ENCODE measurements around the gene OSCP1. TPM values are rescaled to one million over a fixed set of nuclear protein-coding genes. Genes with fewer than 3 reads are reported as not detected.
A peak's percentile ranks its signal among the peaks of the same experiment; 100 is the strongest.
"Not testable (repeated sequence)": the region's sequence is repeated elsewhere in the genome, so short reads cannot be mapped to it uniquely, and the experiment has no call there.

OSCP1 gene
- total and polyA plus RNA-seq, 8 donors, result 3.3 to 9.8 (median 4.8) TPM

- no peak for FAIRE-seq
- no peak for ATAC-seq
Measured at GRCh38 chr1:36492491-36492890, 42.2 kb upstream of the OSCP1 start.

GRCh38 chr1:36489258-36490051 is 39.2 kb upstream of the OSCP1 start:
- DNase-seq; ATAC-seq; H3K27me3 ChIP-seq; H3K36me3 ChIP-seq; H3K9me3 ChIP-seq; H3K4me3 ChIP-seq; intact Hi-C loops (cut with DNase I); FAIRE-seq; H3K27ac ChIP-seq: not testable (repeated sequence)
- 65 to 71% methylated on average over 10 of the region's 10 CpGs for WGBS, 2 donors
- H3K4me1 ChIP-seq, result peaks cover 0 to 10% (median 0%) of the 10 kb centered on the region in 3 donors

More at GRCh38 chr1:36492491-36492890, 42.2 kb upstream of the OSCP1 start:
- peaks cover 0 to 2% (median 0%) of the 10 kb centered on the region in 3 donors for H3K4me1 ChIP-seq
- no peak overlapping the region for H3K27ac ChIP-seq
- DNase-seq, result no peak
- 53 to 71% methylated on average over 9 of the region's 9 CpGs for WGBS, 2 donors
- TF ChIP-seq CTCF (IDR thresholded peaks at IDR 0.05), result no peak
- H3K27me3 ChIP-seq, result no peaks in the 10 kb centered on the region
- intact Hi-C loops (cut with DNase I), result no loop called here
- no peak overlapping the region for H3K4me3 ChIP-seq
- H3K9me3 ChIP-seq, result no peaks in the 10 kb centered on the region
- no peaks in the 10 kb centered on the region for H3K36me3 ChIP-seq

GRCh38 chr1:36487906-36488305 is 37.7 kb upstream of the OSCP1 start:
- Histone ChIP-seq H3K9me3 (no peaks in the 10 kb centered on the region), H3K4me1 (peaks cover 0 to 10% (median 0%) of the 10 kb centered on the region in 3 donors), H3K27ac (peak overlapping the region in 1 of 4 donors; percentile 71), H3K36me3 (no peaks in the 10 kb centered on the region), H3K27me3 (no peaks in the 10 kb centered on the region), H3K4me3 (no peak overlapping the region)
- no peak for TF ChIP-seq CTCF (IDR thresholded peaks at IDR 0.05)
- ATAC-seq (no peak), DNase-seq (no peak), FAIRE-seq (no peak)
- WGBS, 2 donors, result 86 to 89% methylated on average over 3 of the region's 3 CpGs
- intact Hi-C loops (cut with DNase I), result no loop called here

GRCh38 chr1:36487336-36487725 is 37.1 kb upstream of the OSCP1 start:
- DNase-seq; H3K27me3 ChIP-seq; ATAC-seq; H3K36me3 ChIP-seq; H3K9me3 ChIP-seq; FAIRE-seq; intact Hi-C loops (cut with DNase I); H3K4me3 ChIP-seq: not testable (repeated sequence)
- H3K27ac ChIP-seq, result peak overlapping the region in 2 of 4 donors; percentile 71 to 79
- 95 to 98% methylated on average over 9 of the region's 9 CpGs for WGBS, 2 donors
- peaks cover 0 to 10% (median 0%) of the 10 kb centered on the region in 3 donors for H3K4me1 ChIP-seq

- Histone ChIP-seq H3K4me3 (no peak overlapping the region), H3K4me1 (peaks cover 0 to 10% (median 0%) of the 10 kb centered on the region in 3 donors), H3K27me3 (no peaks in the 10 kb centered on the region), H3K36me3 (no peaks in the 10 kb centered on the region), H3K9me3 (no peaks in the 10 kb centered on the region), H3K27ac (peak overlapping the region in 3 of 4 donors; percentile 13 to 79 (median 71))
- TF ChIP-seq CTCF (IDR thresholded peaks at IDR 0.05), result no peak
- ATAC-seq (peak; percentile 86 to 94 (median 91)), FAIRE-seq (no peak), DNase-seq (peak in 5 of 6 donors; percentile 70 to 81 (median 78))
- intact Hi-C loops (cut with DNase I), result no loop called here
- WGBS, 2 donors, result 29 to 30% methylated on average over 17 of the region's 17 CpGs
Measured at GRCh38 chr1:36486439-36487335, 36.4 kb upstream of the OSCP1 start.
